Measurements from ENCODE around the gene MGMT. TPM values are rescaled to one million over a fixed set of nuclear protein-coding genes. Genes with fewer than 3 reads are reported as not detected.

Gene MGMT
- total RNA-seq, 1 experiment from 2014 or later, result 21.2 TPM

- H3K79me2 ChIP-seq (ENCODE audit: low read depth), result no peaks in the 10 kb centered on the region
- H3K4me1 ChIP-seq (replicated peaks; ENCODE audit: insufficient read depth), result no peaks in the 10 kb centered on the region
- no peak overlapping the region for H3K4me2 ChIP-seq
- no peak for DNase-seq
- BruUV-seq (replicated peaks), result no TSS peak
- H3K27ac ChIP-seq, result no peak overlapping the region
- H3K27me3 ChIP-seq (ENCODE audit: insufficient read depth, low read depth), result no peaks in the 10 kb centered on the region
- no peak overlapping the region for H3K4me3 ChIP-seq
- H4K20me1 ChIP-seq (ENCODE audit: insufficient read depth), result no peaks in the 10 kb centered on the region
- no peaks in the 10 kb centered on the region for H3K36me3 ChIP-seq (ENCODE audit: low read depth)
- no peaks in the 10 kb centered on the region for H3F3A ChIP-seq (ENCODE audit: insufficient read depth, low read depth)
- no peaks in the 10 kb centered on the region for H3K9me3 ChIP-seq (ENCODE audit: insufficient read depth, low read depth)
- H3K9me2 ChIP-seq (ENCODE audit: insufficient read depth), result no peaks in the 10 kb centered on the region
- TF ChIP-seq CTCF (conservative IDR thresholded peaks at IDR 0.05) (no peak), EZH2 (IDR thresholded peaks at IDR 0.05; ENCODE audit: low read depth) (no peak)
- ChIA-PET CTCF (no interaction called here), POLR2A (ENCODE audit: unreplicated experiment) (no interaction called here)
- H2AFZ ChIP-seq, result no peak overlapping the region
- intact Hi-C loops (cut with micrococcal nuclease; ENCODE audit: unreplicated experiment), result no loop called here
Measured at GRCh38 chr10:129764901-129765663, 298.0 kb downstream of the MGMT start.

- H3K9me3 ChIP-seq (ENCODE audit: insufficient read depth, low read depth), result no peaks in the 10 kb centered on the region
- no peaks in the 10 kb centered on the region for H3K79me2 ChIP-seq (ENCODE audit: low read depth)
- no peaks in the 10 kb centered on the region for H3F3A ChIP-seq (ENCODE audit: insufficient read depth, low read depth)
- H3K9me2 ChIP-seq (ENCODE audit: insufficient read depth), result no peaks in the 10 kb centered on the region
- H3K27ac ChIP-seq, result no peak overlapping the region
- H2AFZ ChIP-seq, result no peak overlapping the region
- H3K27me3 ChIP-seq (ENCODE audit: insufficient read depth, low read depth), result no peaks in the 10 kb centered on the region
- POLR2A ChIA-PET (ENCODE audit: unreplicated experiment), result no interaction called here
- no TSS peak for BruUV-seq (replicated peaks)
- intact Hi-C loops (cut with micrococcal nuclease; ENCODE audit: unreplicated experiment), result no loop called here
- H4K20me1 ChIP-seq (ENCODE audit: insufficient read depth), result no peaks in the 10 kb centered on the region
- no peak overlapping the region for H3K4me3 ChIP-seq
- TF ChIP-seq CTCF (conservative IDR thresholded peaks at IDR 0.05), result no peak
- no peak for TF ChIP-seq EZH2 (IDR thresholded peaks at IDR 0.05; ENCODE audit: low read depth)
- H3K4me1 ChIP-seq (replicated peaks; ENCODE audit: insufficient read depth), result no peaks in the 10 kb centered on the region
- no peak for DNase-seq
- H3K4me2 ChIP-seq, result no peak overlapping the region
- H3K36me3 ChIP-seq (ENCODE audit: low read depth), result no peaks in the 10 kb centered on the region
- CTCF ChIA-PET, result interaction anchor here (0.7 kb wide), 1 partner anchor 205 kb away, joined by 5 read pairs; no protein-coding TSS in a partner anchor
Measured at GRCh38 chr10:129765664-129766550, 298.9 kb downstream of the MGMT start.

- CTCF ChIA-PET, result interaction anchor here (0.7 kb wide), 1 partner anchor 206 kb away, joined by 5 read pairs; no protein-coding TSS in a partner anchor
- Histone ChIP-seq H3K4me3 (no peak overlapping the region), H3K27ac (no peak overlapping the region), H4K20me1 (ENCODE audit: insufficient read depth) (no peaks in the 10 kb centered on the region), H3K9me3 (ENCODE audit: insufficient read depth, low read depth) (no peaks in the 10 kb centered on the region), H3K4me2 (no peak overlapping the region), H3F3A (ENCODE audit: insufficient read depth, low read depth) (no peaks in the 10 kb centered on the region), H3K27me3 (ENCODE audit: insufficient read depth, low read depth) (no peaks in the 10 kb centered on the region), H3K4me1 (replicated peaks; ENCODE audit: insufficient read depth) (no peaks in the 10 kb centered on the region), H3K36me3 (ENCODE audit: low read depth) (no peaks in the 10 kb centered on the region), H3K79me2 (ENCODE audit: low read depth) (no peaks in the 10 kb centered on the region), H3K9me2 (ENCODE audit: insufficient read depth) (no peaks in the 10 kb centered on the region), H2AFZ (no peak overlapping the region)
- intact Hi-C loops (cut with micrococcal nuclease; ENCODE audit: unreplicated experiment), result no loop called here
- no peak for DNase-seq
- TF ChIP-seq CTCF (conservative IDR thresholded peaks at IDR 0.05) (no peak), EZH2 (IDR thresholded peaks at IDR 0.05; ENCODE audit: low read depth) (no peak)
- BruUV-seq (replicated peaks), result no TSS peak
- POLR2A ChIA-PET (ENCODE audit: unreplicated experiment), result no interaction called here
Measured at GRCh38 chr10:129766611-129767550, 299.8 kb downstream of the MGMT start.

Measured in PC-9 (cell line).